Osteocyte (in vitro differentiated cells): ENCODE data around the gene INHBE. TPM values are rescaled to one million over a fixed set of nuclear protein-coding genes. Genes with fewer than 3 reads are reported as not detected.

Experiments used
- DNase-seq: peaks from one replicate; pipeline ENCODE4 v3.0.0; 2021; ENCODE audit warnings: mixed read lengths; ENCODE audit not compliant: unreplicated experiment; ENCODE audit errors: extremely low spot score
- H3K27ac Mint-ChIP-seq: one replicate; pipeline ENCODE4 v1.8.0; 2021; ENCODE audit warnings: mild to moderate bottlenecking, mixed read lengths; ENCODE audit not compliant: unreplicated experiment
- H3K27me3 Mint-ChIP-seq: one replicate; pipeline ENCODE4 v1.8.0; 2021; ENCODE audit warnings: mixed read lengths; ENCODE audit not compliant: unreplicated experiment
- H3K36me3 Mint-ChIP-seq: one replicate; pipeline ENCODE4 v1.8.0; 2021; ENCODE audit warnings: mixed read lengths; ENCODE audit not compliant: unreplicated experiment
- H3K4me1 Mint-ChIP-seq: one replicate; pipeline ENCODE4 v1.8.0; 2021; ENCODE audit warnings: mixed read lengths; ENCODE audit not compliant: unreplicated experiment
- H3K4me3 Mint-ChIP-seq: one replicate; pipeline ENCODE4 v1.8.0; 2021; ENCODE audit warnings: mild to moderate bottlenecking, moderate library complexity, mixed read lengths; ENCODE audit not compliant: unreplicated experiment
- H3K9me3 Mint-ChIP-seq: one replicate; pipeline ENCODE4 v1.8.0; 2021; ENCODE audit warnings: mixed read lengths; ENCODE audit not compliant: unreplicated experiment
- total RNA-seq: library from RNA; stranded (reverse); gene quantifications from 2 replicates; pipeline ENCODE4 v1.2.1, GENCODE V29; 2021
- TF ChIP-seq, protein P1 (sequence below): fragments of 200-600 bp; sonication (generic); IDR thresholded peaks from 2 replicates; pipeline ENCODE4 v1.5.0; 2021; ENCODE audit warnings: antibody characterized with exemption, mild to moderate bottlenecking, moderate library complexity

The INHBE gene
- total RNA-seq, 1 donor from 2014 or later: 1.3 TPM

DNA sequence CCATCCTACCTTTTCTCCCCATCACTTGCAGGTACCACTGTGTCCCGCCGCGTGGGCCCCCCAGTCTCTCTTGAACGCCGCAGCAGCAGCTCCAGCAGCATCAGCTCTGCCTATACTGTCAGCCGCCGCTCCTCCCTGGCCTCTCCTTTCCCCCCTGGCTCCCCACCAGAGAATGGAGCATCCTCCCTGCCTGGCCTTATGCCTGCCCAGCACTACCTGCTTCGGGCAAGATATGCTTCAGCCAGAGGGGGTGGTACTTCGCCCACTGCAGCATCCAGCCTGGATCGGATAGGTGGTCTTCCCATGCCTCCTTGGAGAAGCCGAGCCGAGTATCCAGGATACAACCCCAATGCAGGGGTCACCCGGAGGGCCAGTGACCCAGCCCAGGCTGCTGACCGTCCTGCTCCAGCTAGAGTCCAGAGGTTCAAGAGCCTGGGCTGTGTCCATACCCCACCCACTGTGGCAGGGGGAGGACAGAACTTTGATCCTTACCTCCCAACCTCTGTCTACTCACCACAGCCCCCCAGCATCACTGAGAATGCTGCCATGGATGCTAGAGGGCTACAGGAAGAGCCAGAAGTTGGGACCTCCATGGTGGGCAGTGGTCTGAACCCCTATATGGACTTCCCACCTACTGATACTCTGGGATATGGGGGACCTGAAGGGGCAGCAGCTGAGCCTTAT, 15.3 kb downstream of the INHBE start:
- TF ChIP-seq, protein P1, sequence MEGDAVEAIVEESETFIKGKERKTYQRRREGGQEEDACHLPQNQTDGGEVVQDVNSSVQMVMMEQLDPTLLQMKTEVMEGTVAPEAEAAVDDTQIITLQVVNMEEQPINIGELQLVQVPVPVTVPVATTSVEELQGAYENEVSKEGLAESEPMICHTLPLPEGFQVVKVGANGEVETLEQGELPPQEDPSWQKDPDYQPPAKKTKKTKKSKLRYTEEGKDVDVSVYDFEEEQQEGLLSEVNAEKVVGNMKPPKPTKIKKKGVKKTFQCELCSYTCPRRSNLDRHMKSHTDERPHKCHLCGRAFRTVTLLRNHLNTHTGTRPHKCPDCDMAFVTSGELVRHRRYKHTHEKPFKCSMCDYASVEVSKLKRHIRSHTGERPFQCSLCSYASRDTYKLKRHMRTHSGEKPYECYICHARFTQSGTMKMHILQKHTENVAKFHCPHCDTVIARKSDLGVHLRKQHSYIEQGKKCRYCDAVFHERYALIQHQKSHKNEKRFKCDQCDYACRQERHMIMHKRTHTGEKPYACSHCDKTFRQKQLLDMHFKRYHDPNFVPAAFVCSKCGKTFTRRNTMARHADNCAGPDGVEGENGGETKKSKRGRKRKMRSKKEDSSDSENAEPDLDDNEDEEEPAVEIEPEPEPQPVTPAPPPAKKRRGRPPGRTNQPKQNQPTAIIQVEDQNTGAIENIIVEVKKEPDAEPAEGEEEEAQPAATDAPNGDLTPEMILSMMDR: no peak
- Mint-ChIP-seq H3K27me3 (peaks cover 33% of the 10 kb centered on the region), H3K4me3 (no peak overlapping the region), H3K36me3 (no peaks in the 10 kb centered on the region), H3K27ac (no peak overlapping the region), H3K9me3 (no peaks in the 10 kb centered on the region), H3K4me1 (peaks cover under 1% of the 10 kb centered on the region)
- DNase-seq: no peak

DNA sequence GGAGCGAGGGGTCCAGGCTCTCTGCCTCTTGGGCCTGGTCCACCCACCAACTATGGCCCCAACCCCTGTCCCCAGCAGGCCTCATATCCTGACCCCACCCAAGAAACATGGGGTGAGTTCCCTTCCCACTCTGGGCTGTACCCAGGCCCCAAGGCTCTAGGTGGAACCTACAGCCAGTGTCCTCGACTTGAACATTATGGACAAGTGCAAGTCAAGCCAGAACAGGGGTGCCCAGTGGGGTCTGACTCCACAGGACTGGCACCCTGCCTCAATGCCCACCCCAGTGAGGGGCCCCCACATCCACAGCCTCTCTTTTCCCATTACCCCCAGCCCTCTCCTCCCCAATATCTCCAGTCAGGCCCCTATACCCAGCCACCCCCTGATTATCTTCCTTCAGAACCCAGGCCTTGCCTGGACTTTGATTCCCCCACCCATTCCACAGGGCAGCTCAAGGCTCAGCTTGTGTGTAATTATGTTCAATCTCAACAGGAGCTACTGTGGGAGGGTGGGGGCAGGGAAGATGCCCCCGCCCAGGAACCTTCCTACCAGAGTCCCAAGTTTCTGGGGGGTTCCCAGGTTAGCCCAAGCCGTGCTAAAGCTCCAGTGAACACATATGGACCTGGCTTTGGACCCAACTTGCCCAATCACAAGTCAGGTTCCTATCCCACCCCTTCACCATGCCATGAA, 16.0 kb downstream of the INHBE start:
- no peak for DNase-seq
- Mint-ChIP-seq H3K27me3 (peaks cover 37% of the 10 kb centered on the region), H3K4me3 (no peak overlapping the region), H3K36me3 (no peaks in the 10 kb centered on the region), H3K27ac (no peak overlapping the region), H3K9me3 (no peaks in the 10 kb centered on the region), H3K4me1 (peaks cover 5% of the 10 kb centered on the region)
- TF ChIP-seq, protein P1: no peak

DNA sequence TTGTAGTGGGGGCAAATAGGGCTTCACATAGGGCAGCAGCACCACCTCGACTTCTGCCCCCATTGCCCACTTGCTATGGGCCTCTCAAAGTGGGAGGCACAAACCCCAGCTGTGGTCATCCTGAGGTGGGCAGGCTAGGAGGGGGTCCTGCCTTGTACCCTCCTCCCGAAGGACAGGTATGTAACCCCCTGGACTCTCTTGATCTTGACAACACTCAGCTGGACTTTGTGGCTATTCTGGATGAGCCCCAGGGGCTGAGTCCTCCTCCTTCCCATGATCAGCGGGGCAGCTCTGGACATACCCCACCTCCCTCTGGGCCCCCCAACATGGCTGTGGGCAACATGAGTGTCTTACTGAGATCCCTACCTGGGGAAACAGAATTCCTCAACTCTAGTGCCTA, 16.6 kb downstream of the INHBE start:
- no peak for DNase-seq
- no peaks in the 10 kb centered on the region for H3K36me3 Mint-ChIP-seq
- peaks cover 8% of the 10 kb centered on the region for H3K4me1 Mint-ChIP-seq
- TF ChIP-seq, protein P1: no peak
- no peaks in the 10 kb centered on the region for H3K9me3 Mint-ChIP-seq
- H3K4me3 Mint-ChIP-seq: no peak overlapping the region
- H3K27ac Mint-ChIP-seq: no peak overlapping the region
- peaks cover 41% of the 10 kb centered on the region for H3K27me3 Mint-ChIP-seq

DNA sequence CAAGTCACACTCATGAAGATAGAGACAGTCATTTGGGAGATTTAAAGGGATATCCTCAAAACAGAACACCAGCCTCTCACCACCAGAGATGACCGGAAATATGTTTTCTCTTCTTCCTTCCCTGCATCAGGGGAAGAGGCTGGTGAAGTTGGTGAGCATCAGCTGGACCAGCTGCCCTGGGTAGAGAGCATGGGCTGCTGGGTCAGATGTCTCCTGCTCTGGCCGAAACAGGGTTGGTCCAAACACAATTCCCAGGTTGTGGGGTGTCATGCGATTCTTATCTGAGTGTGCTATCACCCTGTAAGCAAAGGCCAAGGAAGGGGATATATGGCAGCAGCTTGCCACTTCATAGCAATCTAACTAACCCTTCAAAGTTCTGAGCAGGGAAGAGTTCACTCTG, 17.3 kb downstream of the INHBE start:
- TF ChIP-seq, protein P1: no peak
- peaks cover 41% of the 10 kb centered on the region for H3K27me3 Mint-ChIP-seq

DNA sequence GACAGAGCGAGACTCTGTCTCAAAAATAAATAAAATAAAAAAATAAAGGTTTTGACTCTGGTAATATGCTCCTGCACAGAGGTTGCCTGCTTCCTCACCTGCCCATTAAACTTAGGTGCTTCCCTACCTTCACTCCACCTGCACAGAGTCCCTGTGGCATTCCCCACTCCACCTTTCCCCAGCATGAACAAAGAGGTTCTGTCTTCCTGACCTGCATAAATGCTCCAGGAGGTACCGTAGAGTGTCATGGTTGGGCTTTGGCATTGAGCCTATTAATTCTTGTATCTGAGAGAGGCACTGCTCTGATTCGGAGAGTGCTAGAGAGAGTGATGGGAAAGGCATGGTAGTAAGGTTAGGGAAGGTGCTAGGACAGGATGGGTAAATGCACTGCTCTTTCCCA, 18.3 kb downstream of the INHBE start:
- Mint-ChIP-seq H3K36me3 (no peaks in the 10 kb centered on the region), H3K27me3 (peaks cover 41% of the 10 kb centered on the region), H3K4me3 (no peak overlapping the region), H3K9me3 (no peaks in the 10 kb centered on the region), H3K4me1 (peaks cover 8% of the 10 kb centered on the region), H3K27ac (no peak overlapping the region)
- TF ChIP-seq, protein P1: no peak
- DNase-seq: no peak

More for the DNA sequence above, 17.3 kb downstream of the INHBE start:
- Mint-ChIP-seq H3K4me3 (no peak overlapping the region), H3K36me3 (no peaks in the 10 kb centered on the region), H3K27ac (no peak overlapping the region), H3K9me3 (no peaks in the 10 kb centered on the region), H3K4me1 (peaks cover 8% of the 10 kb centered on the region)
- DNase-seq: no peak
